GM18873 (cell line): ENCODE results near the gene CRYZL1.
A peak's percentile ranks its signal among the peaks of the same experiment; 100 is the strongest.
"Not testable (repeated sequence)": the region's sequence is repeated elsewhere in the genome, so short reads cannot be mapped to it uniquely, and the experiment has no call there.

Experiments used
- ATAC-seq: cut with Tn5 transposase; IDR thresholded peaks from one replicate; pipeline ENCODE4 v1.9.1; 2021; ENCODE audit warnings: mild to moderate bottlenecking, moderate library complexity, moderate number of reproducible peaks; ENCODE audit not compliant: unreplicated experiment, low FRiP score

Gene CRYZL1

DNA sequence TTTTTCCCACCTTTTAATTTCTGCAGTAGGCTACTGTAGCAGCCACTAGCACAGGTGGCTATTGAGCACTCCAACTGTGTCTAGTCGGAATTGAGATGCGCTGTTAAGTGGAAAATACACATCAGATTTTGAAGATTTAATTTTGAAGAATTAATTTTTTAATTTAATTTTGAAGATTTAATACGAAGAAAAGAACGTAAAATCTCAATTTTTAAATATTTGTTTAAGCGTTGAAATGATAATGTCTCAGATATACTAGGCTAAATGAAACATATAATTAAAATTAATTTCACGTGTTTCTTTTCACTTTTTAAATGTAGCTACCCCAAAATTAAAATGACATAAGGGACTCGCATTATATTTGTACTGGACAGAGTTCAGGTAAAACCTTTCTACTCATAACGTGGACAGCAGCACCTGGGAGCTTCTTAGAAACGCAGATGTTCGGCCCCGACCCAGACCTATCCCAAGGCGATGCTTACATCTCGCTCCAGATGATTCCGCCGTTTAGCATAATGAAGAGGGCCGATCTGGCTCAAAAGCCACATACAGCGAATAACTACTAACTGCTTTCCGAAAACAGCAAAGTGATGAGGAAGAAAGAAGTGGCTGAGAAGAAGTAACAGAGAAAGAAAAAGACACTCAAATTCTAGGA is 717 bp downstream of the CRYZL1 start:
- no peak for ATAC-seq

DNA sequence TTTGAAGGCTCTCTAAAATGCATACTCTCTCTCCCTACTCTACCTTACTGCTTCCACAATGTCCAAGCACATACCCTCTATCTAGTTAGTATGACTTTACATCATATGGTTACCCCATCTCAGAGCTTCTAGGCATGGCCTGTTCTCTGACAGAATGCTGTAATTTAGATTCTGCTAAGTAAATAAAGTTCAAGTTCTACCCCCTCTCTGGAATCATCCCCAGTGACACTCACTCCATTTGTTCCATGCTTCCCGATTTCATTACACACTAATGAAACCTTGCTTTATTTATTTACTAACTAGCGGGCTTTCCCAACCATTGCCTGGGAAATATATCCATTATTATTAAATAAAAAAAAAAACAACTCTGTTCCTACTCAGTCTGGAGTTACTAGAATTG is 7.3 kb downstream of the CRYZL1 start:
- no peak for ATAC-seq

DNA sequence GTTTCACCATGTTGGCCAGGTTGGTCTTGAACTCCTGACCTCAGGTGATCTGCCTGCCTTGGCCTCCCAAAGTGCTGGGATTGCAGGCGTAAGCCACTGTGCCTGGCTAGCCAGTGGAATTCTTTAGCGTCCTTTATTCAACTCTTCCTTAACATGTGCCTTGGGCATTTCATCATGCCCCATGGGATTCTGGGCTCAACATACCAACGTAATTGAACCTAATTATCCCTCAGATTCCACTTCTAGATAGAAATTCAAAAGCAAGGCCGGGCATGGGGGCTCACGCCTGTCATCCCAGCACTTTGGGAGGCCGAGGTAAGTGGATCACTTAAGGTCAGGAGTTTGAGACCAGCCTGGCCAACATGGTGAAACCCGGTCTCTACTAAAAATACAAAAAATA is 15.4 kb downstream of the CRYZL1 start:
- not testable (repeated sequence) for ATAC-seq

DNA sequence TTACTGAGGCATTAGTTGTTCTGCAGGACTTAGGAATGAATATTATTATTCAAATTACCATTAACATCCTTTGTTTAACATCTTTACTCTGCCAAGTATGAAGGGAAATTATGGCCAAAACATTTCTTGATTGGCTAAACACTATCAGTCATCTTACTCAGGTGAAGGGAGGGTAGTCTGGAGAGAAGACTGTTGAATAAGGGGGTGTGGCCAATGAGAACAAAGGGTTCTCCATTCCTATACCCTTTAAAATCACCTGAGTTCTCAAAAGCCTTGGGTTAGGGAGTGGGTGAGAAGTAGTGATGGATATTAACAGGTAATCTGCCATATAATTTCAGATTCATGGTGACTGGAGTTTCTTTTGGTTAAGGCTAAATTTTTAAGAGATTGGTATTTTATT is 19.3 kb downstream of the CRYZL1 start:
- no peak for ATAC-seq

GRCh38 chr21:33619726-33620125 is 21.8 kb downstream of the CRYZL1 start:
- no peak for ATAC-seq

GRCh38 chr21:33618407-33618806 is 23.1 kb downstream of the CRYZL1 start:
- no peak for ATAC-seq

DNA sequence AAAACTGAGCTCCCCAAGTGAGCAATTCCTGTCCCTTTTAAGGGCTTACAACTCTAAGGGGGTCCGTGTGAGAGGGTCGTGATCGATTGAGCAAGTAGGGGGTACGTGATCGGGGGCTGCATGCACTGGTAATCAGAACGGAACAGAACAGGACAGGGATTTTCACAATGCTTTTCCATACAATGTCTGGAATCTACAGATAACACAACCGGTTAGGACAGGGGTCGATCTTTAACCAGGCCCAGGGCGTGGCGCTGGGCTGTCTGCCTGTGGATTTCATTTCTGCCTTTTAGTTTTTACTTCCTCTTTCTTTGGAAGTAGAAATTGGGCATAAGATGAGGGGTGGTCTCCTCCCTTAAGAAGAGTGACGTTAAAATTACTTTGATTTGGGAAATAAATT is 24.0 kb downstream of the CRYZL1 start:
- not testable (repeated sequence) for ATAC-seq

- ATAC-seq: no peak
Measured at GRCh38 chr21:33611006-33611744, 30.4 kb downstream of the CRYZL1 start.

DNA sequence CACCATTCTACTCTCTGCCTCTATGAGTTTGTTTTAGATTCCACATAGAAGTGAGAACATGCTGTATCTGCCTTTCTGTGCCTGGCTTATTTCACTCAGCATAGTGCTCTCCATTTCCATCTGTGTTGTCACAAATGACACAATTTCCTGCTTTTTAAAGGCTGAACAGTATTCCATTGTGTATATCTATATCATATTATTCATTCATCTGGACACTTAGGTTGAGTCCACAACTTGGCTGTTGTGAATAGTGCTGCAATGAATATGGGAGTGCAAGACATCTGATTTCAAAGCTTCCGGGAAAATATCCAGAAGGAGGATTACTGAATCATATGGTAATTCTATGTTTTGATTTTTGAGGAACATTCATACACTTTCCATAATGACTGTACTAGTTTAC is 33.0 kb downstream of the CRYZL1 start:
- no peak for ATAC-seq

- ATAC-seq: no peak
Measured at GRCh38 chr21:33598051-33598450, 43.5 kb downstream of the CRYZL1 start.

GRCh38 chr21:33588485-33589335 is 52.8 kb downstream of the CRYZL1 start, which contains the start of gene DONSON:
TSS of gene DONSON (minus strand) at chr21:33588684. CDS start at chr21:33588641, 43 bp downstream.
- peak; percentile 78 for ATAC-seq

GRCh38 chr21:33587792-33588484 is 53.6 kb downstream of the CRYZL1 start:
- peak; percentile 38 for ATAC-seq

DNA sequence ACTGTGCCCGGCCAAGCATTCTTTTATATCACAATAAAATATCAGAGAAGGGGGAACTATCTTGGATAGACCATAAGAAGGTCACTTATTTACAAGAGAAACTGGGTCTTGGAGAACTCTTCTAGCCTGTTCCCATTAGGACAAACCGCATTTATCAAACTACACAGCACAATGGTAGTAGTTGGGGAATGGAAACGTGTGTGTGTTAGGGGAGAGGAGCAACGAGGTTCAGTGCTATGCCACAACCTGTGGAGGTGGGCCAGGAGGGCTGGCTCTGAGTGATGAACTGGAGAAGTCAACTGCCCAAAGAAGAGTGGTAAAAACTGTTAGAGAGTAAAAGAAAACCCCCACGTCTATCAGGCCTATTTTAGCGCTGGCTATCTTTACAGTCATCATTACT is 54.6 kb downstream of the CRYZL1 start:
- no peak for ATAC-seq

DNA sequence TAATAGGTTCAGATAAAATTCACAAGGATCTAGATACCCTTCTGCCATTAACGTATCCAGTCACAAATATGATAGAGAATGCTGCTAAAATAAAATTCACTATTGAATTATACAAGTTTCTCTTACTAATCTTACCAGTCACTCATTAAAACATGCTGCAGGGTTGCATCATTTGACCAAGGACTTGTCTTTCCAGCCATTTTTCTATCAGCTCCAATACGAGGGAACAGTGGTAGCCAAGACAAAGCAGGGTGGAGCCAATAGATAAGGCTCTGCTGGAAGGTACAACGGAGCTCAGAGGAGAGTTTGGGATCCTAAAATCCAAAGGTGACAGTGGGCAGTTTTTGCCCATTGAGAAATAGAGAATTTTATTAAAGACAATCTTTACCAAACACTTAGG is 57.1 kb downstream of the CRYZL1 start:
- ATAC-seq: no peak

DNA sequence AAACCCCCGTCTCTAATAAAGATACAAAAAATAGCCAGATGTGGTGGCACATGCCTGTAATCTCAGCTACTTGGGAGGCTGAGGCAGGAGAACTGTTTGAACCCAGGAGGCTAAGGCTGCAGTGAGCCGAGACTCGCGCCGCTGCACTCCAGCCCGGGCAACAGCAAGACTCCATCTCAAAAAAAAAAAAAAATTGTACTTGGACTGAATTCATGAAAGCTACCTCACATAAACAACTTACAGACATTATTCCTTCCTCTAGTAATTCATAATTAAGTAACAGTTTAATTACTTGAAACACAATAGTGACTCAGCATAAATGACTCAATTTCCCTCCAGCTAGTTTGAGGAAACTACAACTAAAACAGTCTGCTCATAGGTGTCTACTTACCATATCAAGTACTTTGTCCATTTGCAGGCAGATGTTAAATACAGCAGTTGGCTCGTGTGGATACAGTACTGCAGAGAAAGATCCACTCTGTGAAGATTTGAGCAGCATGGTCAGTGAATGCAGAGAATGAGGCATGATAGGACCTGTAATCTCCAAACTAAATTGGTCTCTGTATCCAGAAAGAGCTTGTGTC is 62.5 kb downstream of the CRYZL1 start:
- ATAC-seq: no peak

GRCh38 chr21:33578214-33578613 is 63.3 kb downstream of the CRYZL1 start:
- no peak for ATAC-seq

DNA sequence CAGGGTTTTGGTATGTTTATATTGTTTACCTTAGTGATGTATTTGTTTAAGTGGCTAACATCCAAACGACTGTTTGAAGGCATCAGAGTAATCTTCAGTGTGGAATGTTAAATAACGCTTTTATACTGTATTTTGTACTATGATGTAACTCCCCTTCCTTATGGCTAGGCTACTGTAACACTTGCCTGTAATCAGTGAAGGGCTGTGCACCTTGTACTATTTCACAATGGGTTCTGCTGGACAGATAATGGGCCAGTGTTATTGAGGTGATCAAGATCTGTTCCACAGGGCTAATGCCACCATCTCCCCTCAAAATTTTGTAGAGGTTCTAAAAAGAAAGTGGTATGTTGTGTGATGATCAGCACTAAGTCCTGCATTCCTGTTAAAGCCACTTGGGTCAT is 64.8 kb downstream of the CRYZL1 start:
- ATAC-seq: not testable (repeated sequence)

GRCh38 chr21:33572350-33572749 is 69.2 kb downstream of the CRYZL1 start:
- ATAC-seq: no peak

GRCh38 chr21:33569991-33570390 is 71.5 kb downstream of the CRYZL1 start:
- ATAC-seq: no peak

- no peak for ATAC-seq
Measured at GRCh38 chr21:33568448-33568847, 73.1 kb downstream of the CRYZL1 start.
